ENCODE results near the gene MAPK14. TPM values are rescaled to one million over a fixed set of nuclear protein-coding genes. Genes with fewer than 3 reads are reported as not detected.

Gene MAPK14
- total and polyA plus RNA-seq, 2 donors from 2014 or later, result 19.9 to 56.6 TPM

DNA sequence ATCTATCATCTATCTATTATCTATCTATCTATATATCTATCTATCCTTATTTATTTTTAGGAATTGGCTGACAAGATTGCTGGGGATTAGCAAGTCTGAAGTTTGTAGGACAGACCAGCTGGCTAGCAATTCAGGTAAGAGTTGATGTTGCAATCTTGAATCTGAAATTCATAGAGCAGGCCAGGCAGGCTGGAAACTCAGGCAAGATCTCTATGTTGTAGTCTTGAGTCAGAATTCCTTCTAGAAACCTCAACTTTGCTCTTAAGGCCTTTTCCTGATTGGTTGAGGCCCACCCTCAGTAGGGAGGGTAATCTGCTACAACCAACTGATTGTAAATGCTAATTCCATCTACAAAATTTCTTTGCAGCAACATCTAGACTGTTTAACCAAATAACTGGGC is 121.9 kb downstream of the MAPK14 start:
- Histone ChIP-seq H3K4me3 (ENCODE audit: low read length in 3 of 3) (no peak overlapping the region), H3K36me3 (ENCODE audit: control insufficient read depth in 2 of 3, insufficient read depth in 3 of 3, low read length in 3 of 3) (no peaks in the 10 kb centered on the region), H3K9ac (ENCODE audit: low read length in 3 of 3) (no peak overlapping the region), H3K4me1 (ENCODE audit: control insufficient read depth in 2 of 3, insufficient read depth in 2 of 3, low read depth in 1 of 3, low read length in 3 of 3) (no peaks in the 10 kb centered on the region), H3K27ac (ENCODE audit: low read depth in 2 of 2, low read length in 2 of 2) (no peak overlapping the region), H3K9me3 (ENCODE audit: control insufficient read depth in 2 of 3, insufficient read depth in 1 of 3, low read length in 3 of 3) (no peaks in the 10 kb centered on the region), H3K27me3 (ENCODE audit: control insufficient read depth, insufficient read depth, low read length) (no peaks in the 10 kb centered on the region)
- intact Hi-C loops (cut with DNase I), result no loop called here
- FAIRE-seq (no peak), DNase-seq (no peak)
- no peak for TF ChIP-seq CTCF (IDR thresholded peaks at IDR 0.05; ENCODE audit: borderline replicate concordance, extremely low read depth, insufficient read depth)

DNA sequence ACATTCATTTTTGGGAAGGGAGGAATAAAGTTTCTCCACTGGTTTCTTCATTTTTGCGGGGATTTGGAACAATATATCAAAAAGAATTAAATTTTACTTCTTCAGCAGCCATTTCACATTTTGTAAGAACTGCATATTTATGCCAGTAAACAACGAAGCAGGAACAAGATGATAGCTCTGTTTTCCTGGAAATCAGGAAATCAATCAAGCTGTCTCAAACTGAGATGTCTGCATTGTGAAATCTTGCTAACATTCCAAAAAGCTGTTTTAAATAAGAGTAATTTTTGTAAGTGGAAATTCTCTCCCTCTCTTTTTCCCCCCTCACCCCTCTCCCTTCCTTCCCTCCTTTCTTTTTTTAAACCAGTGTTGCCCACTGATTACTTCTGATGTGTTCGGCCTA is 122.7 kb downstream of the MAPK14 start:
- intact Hi-C loops (cut with DNase I), result no loop called here
- no peaks in the 10 kb centered on the region for H3K36me3 ChIP-seq (ENCODE audit: control insufficient read depth in 2 of 3, insufficient read depth in 3 of 3, low read length in 3 of 3)
- TF ChIP-seq CTCF (IDR thresholded peaks at IDR 0.05; ENCODE audit: borderline replicate concordance, extremely low read depth, insufficient read depth), result no peak
- FAIRE-seq (no peak), DNase-seq (no peak)
- H3K9me3 ChIP-seq (ENCODE audit: control insufficient read depth in 2 of 3, insufficient read depth in 1 of 3, low read length in 3 of 3), result no peaks in the 10 kb centered on the region
- peak overlapping the region in 1 of 2 donors; percentile 22 for H3K27ac ChIP-seq (ENCODE audit: low read depth in 2 of 2, low read length in 2 of 2)
- H3K4me1 ChIP-seq (ENCODE audit: control insufficient read depth in 2 of 3, insufficient read depth in 2 of 3, low read depth in 1 of 3, low read length in 3 of 3), result no peaks in the 10 kb centered on the region
- no peak overlapping the region for H3K9ac ChIP-seq (ENCODE audit: low read length in 3 of 3)
- no peak overlapping the region for H3K4me3 ChIP-seq (ENCODE audit: low read length in 3 of 3)
- H3K27me3 ChIP-seq (ENCODE audit: control insufficient read depth, insufficient read depth, low read length), result no peaks in the 10 kb centered on the region

GRCh38 chr6:36154286-36154685 is 126.7 kb downstream of the MAPK14 start:
- TF ChIP-seq CTCF (IDR thresholded peaks at IDR 0.05; ENCODE audit: borderline replicate concordance, extremely low read depth, insufficient read depth), result no peak
- H3K4me1 ChIP-seq (ENCODE audit: control insufficient read depth in 2 of 3, insufficient read depth in 2 of 3, low read depth in 1 of 3, low read length in 3 of 3), result no peaks in the 10 kb centered on the region
- FAIRE-seq, result no peak

GRCh38 chr6:36155662-36156061 is 128.1 kb downstream of the MAPK14 start:
- DNase-seq, result no peak
- no peak overlapping the region for H3K9ac ChIP-seq (ENCODE audit: low read length in 3 of 3)
- H3K4me3 ChIP-seq (ENCODE audit: low read length in 3 of 3), result no peak overlapping the region
- intact Hi-C loops (cut with DNase I), result no loop called here
- no peaks in the 10 kb centered on the region for H3K4me1 ChIP-seq (ENCODE audit: control insufficient read depth in 2 of 3, insufficient read depth in 2 of 3, low read depth in 1 of 3, low read length in 3 of 3)
- FAIRE-seq, result no peak
- no peaks in the 10 kb centered on the region for H3K36me3 ChIP-seq (ENCODE audit: control insufficient read depth in 2 of 3, insufficient read depth in 3 of 3, low read length in 3 of 3)
- no peak for TF ChIP-seq CTCF (IDR thresholded peaks at IDR 0.05; ENCODE audit: borderline replicate concordance, extremely low read depth, insufficient read depth)
- peaks cover 0 to 8% (median 0%) of the 10 kb centered on the region in 3 donors for H3K9me3 ChIP-seq (ENCODE audit: control insufficient read depth in 2 of 3, insufficient read depth in 1 of 3, low read length in 3 of 3)
- no peaks in the 10 kb centered on the region for H3K27me3 ChIP-seq (ENCODE audit: control insufficient read depth, insufficient read depth, low read length)
- H3K27ac ChIP-seq (ENCODE audit: low read depth in 2 of 2, low read length in 2 of 2), result no peak overlapping the region

More at GRCh38 chr6:36154286-36154685, 126.7 kb downstream of the MAPK14 start:
- H3K9ac ChIP-seq (ENCODE audit: low read length in 3 of 3), result no peak overlapping the region
- DNase-seq, result no peak
- no peaks in the 10 kb centered on the region for H3K27me3 ChIP-seq (ENCODE audit: control insufficient read depth, insufficient read depth, low read length)
- H3K4me3 ChIP-seq (ENCODE audit: low read length in 3 of 3), result no peak overlapping the region
- H3K27ac ChIP-seq (ENCODE audit: low read depth in 2 of 2, low read length in 2 of 2), result no peak overlapping the region
- H3K9me3 ChIP-seq (ENCODE audit: control insufficient read depth in 2 of 3, insufficient read depth in 1 of 3, low read length in 3 of 3), result peaks cover 0 to 4% (median 0%) of the 10 kb centered on the region in 3 donors
- intact Hi-C loops (cut with DNase I), result no loop called here
- H3K36me3 ChIP-seq (ENCODE audit: control insufficient read depth in 2 of 3, insufficient read depth in 3 of 3, low read length in 3 of 3), result no peaks in the 10 kb centered on the region
